Astrocyte (in vitro differentiated cells and primary cell): Measurements from ENCODE around the gene PCCB. TPM values are rescaled to one million over a fixed set of nuclear protein-coding genes. Genes with fewer than 3 reads are reported as not detected.

Source experiments
- DNase-seq: peaks from one replicate; pipeline ENCODE4 v3.0.0-alpha.2; 2010; ENCODE audit warnings: low read depth
- FAIRE-seq: peaks from 2 replicates; lab custom pipeline; 2011; peaks lifted over from hg19 to GRCh38; lab: Jason Lieb, UNC
- H2AFZ ChIP-seq: 2 replicates; pipeline ENCODE4 v1.6.0; 2012; ENCODE audit warnings: low read depth, low read length, inconsistent platforms
- H3K27ac ChIP-seq: 2 replicates; pipeline ENCODE4 v1.5.1; 2011; ENCODE audit warnings: low read depth, low read length, inconsistent platforms
- H3K27me3 ChIP-seq: 2 replicates; pipeline ENCODE4 v1.6.0; 2011; ENCODE audit warnings: low read length, inconsistent platforms; ENCODE audit not compliant: insufficient read depth
- H3K36me3 ChIP-seq: 2 replicates; pipeline ENCODE4 v1.5.1; 2011; ENCODE audit warnings: low read length, inconsistent platforms; ENCODE audit not compliant: insufficient read depth
- H3K4me1 ChIP-seq: 2 replicates; pipeline ENCODE4 v1.5.1; 2011; ENCODE audit warnings: low read length, inconsistent platforms; ENCODE audit not compliant: insufficient read depth
- H3K4me2 ChIP-seq: 2 replicates; pipeline ENCODE4 v1.6.0; 2012; ENCODE audit warnings: low read length, inconsistent platforms
- H3K4me3 ChIP-seq: 2 replicates; pipeline ENCODE4 v1.5.1; 2011; ENCODE audit warnings: low read depth, mild to moderate bottlenecking, low read length, inconsistent platforms; ENCODE audit not compliant: insufficient read depth
- H3K79me2 ChIP-seq: 2 replicates; pipeline ENCODE4 v1.6.0; 2012; ENCODE audit warnings: mild to moderate bottlenecking, low read length, inconsistent platforms; ENCODE audit not compliant: insufficient read depth
- H3K9ac ChIP-seq: 2 replicates; pipeline ENCODE4 v1.6.0; 2012; ENCODE audit warnings: mild to moderate bottlenecking, low read length, inconsistent platforms
- H3K9me3 ChIP-seq: 2 replicates; pipeline ENCODE4 v1.5.1; 2012; ENCODE audit warnings: low read depth, mild to moderate bottlenecking, low read length, inconsistent platforms; ENCODE audit not compliant: insufficient read depth
- H4K20me1 ChIP-seq: 2 replicates; pipeline ENCODE4 v1.6.0; 2012; ENCODE audit warnings: low read length, inconsistent platforms; ENCODE audit not compliant: insufficient read depth
- H3K27ac Mint-ChIP-seq: one replicate; pipeline ENCODE4 v1.8.0; 2021; ENCODE audit warnings: mild to moderate bottlenecking, mixed read lengths; ENCODE audit not compliant: unreplicated experiment
- H3K27me3 Mint-ChIP-seq: one replicate; pipeline ENCODE4 v1.8.0; 2021; ENCODE audit warnings: low read depth, mixed read lengths; ENCODE audit not compliant: unreplicated experiment
- H3K36me3 Mint-ChIP-seq: one replicate; pipeline ENCODE4 v1.8.0; 2021; ENCODE audit warnings: low read depth, mixed read lengths; ENCODE audit not compliant: unreplicated experiment
- H3K4me1 Mint-ChIP-seq: one replicate; pipeline ENCODE4 v1.8.0; 2021; ENCODE audit warnings: low read depth, mixed read lengths; ENCODE audit not compliant: unreplicated experiment
- H3K4me3 Mint-ChIP-seq: one replicate; pipeline ENCODE4 v1.8.0; 2021; ENCODE audit warnings: mild to moderate bottlenecking, moderate library complexity, mixed read lengths; ENCODE audit not compliant: unreplicated experiment
- H3K9me3 Mint-ChIP-seq: one replicate; pipeline ENCODE4 v1.8.0; 2021; ENCODE audit warnings: mild to moderate bottlenecking, mixed read lengths; ENCODE audit not compliant: unreplicated experiment
- CTCF ChIP-seq: IDR thresholded peaks from 2 replicates; pipeline ENCODE4 v1.5.1; 2011; ENCODE audit warnings: low read depth, mild to moderate bottlenecking, inconsistent platforms, low read length, moderate library complexity; ENCODE audit not compliant: insufficient read depth
- EZH2 ChIP-seq: IDR thresholded peaks from 2 replicates; pipeline ENCODE4 v1.6.1; 2012; ENCODE audit warnings: mild to moderate bottlenecking, low read length, inconsistent platforms; ENCODE audit not compliant: insufficient read depth
- total RNA-seq: library from RNA; stranded (reverse); gene quantifications from 2 replicates; pipeline ENCODE4 v1.2.1, GENCODE V29; 2021

Gene PCCB
- total RNA-seq, 1 donor from 2014 or later = 41.3 TPM

GRCh38 chr3:136237103-136237502, 13.0 kb upstream of the PCCB start:
- H3K27ac ChIP-seq = no peak overlapping the region
- Mint-ChIP-seq H3K4me3 (no peak overlapping the region), H3K27ac (no peak overlapping the region), H3K4me1 (no peaks in the 10 kb centered on the region), H3K27me3 (peaks cover 3% of the 10 kb centered on the region), H3K9me3 (no peaks in the 10 kb centered on the region), H3K36me3 (peaks cover 2% of the 10 kb centered on the region)
- FAIRE-seq (no peak), DNase-seq (no peak)
- H3K79me2 ChIP-seq = no peaks in the 10 kb centered on the region
- no peak overlapping the region for H3K4me2 ChIP-seq
- no peaks in the 10 kb centered on the region for H3K9me3 ChIP-seq
- H3K9ac ChIP-seq = no peak overlapping the region
- no peaks in the 10 kb centered on the region for H4K20me1 ChIP-seq
- TF ChIP-seq EZH2 (no peak), CTCF (no peak)
- H3K27me3 ChIP-seq = peaks cover 7% of the 10 kb centered on the region
- no peaks in the 10 kb centered on the region for H3K4me1 ChIP-seq
- no peak overlapping the region for H2AFZ ChIP-seq
- H3K4me3 ChIP-seq = no peak overlapping the region
- H3K36me3 ChIP-seq = no peaks in the 10 kb centered on the region

GRCh38 chr3:136237961-136238649, 12.0 kb upstream of the PCCB start:
- DNase-seq (no peak), FAIRE-seq (no peak)
- Mint-ChIP-seq H3K9me3 (no peaks in the 10 kb centered on the region), H3K4me1 (peaks cover under 1% of the 10 kb centered on the region), H3K36me3 (peaks cover 2% of the 10 kb centered on the region), H3K4me3 (no peak overlapping the region), H3K27me3 (peaks cover 3% of the 10 kb centered on the region), H3K27ac (no peak overlapping the region)
- Histone ChIP-seq H3K9ac (no peak overlapping the region), H3K27me3 (peaks cover 7% of the 10 kb centered on the region), H3K9me3 (no peaks in the 10 kb centered on the region), H3K36me3 (no peaks in the 10 kb centered on the region), H4K20me1 (no peaks in the 10 kb centered on the region), H3K27ac (no peak overlapping the region), H3K4me3 (no peak overlapping the region), H3K79me2 (no peaks in the 10 kb centered on the region), H2AFZ (no peak overlapping the region), H3K4me2 (no peak overlapping the region), H3K4me1 (no peaks in the 10 kb centered on the region)
- TF ChIP-seq CTCF = no peak
- TF ChIP-seq EZH2 = no peak

- H3K27ac Mint-ChIP-seq = no peak overlapping the region
Observed at GRCh38 chr3:136239094-136239493, 11.0 kb upstream of the PCCB start.

More at GRCh38 chr3:136239094-136239493, 11.0 kb upstream of the PCCB start:
- Histone ChIP-seq H3K27ac (no peak overlapping the region), H3K36me3 (no peaks in the 10 kb centered on the region), H2AFZ (no peak overlapping the region), H3K4me3 (no peak overlapping the region), H3K9me3 (no peaks in the 10 kb centered on the region), H3K9ac (no peak overlapping the region), H3K79me2 (no peaks in the 10 kb centered on the region), H3K4me1 (no peaks in the 10 kb centered on the region), H4K20me1 (no peaks in the 10 kb centered on the region), H3K27me3 (peaks cover 7% of the 10 kb centered on the region), H3K4me2 (no peak overlapping the region)
- H3K9me3 Mint-ChIP-seq = peaks cover 1% of the 10 kb centered on the region
- no peak for DNase-seq
- H3K27me3 Mint-ChIP-seq = peaks cover 3% of the 10 kb centered on the region
- H3K4me3 Mint-ChIP-seq = no peak overlapping the region
- no peak for FAIRE-seq
- H3K36me3 Mint-ChIP-seq = peaks cover 2% of the 10 kb centered on the region
- TF ChIP-seq CTCF = no peak
- no peak for TF ChIP-seq EZH2
- peaks cover 4% of the 10 kb centered on the region for H3K4me1 Mint-ChIP-seq
